Ishikawa (cell line): ENCODE data around the gene PLCB1.

Experiments
- CEBPB ChIP-seq: IDR thresholded peaks from 2 replicates; pipeline ENCODE4 v1.6.1; 2012
- CREB1 ChIP-seq: IDR thresholded peaks from 2 replicates; pipeline ENCODE4 v1.6.1; 2012; ENCODE audit warnings: low read depth
- FOXM1 ChIP-seq: IDR thresholded peaks from 2 replicates; pipeline ENCODE4 v1.6.1; 2012; ENCODE audit warnings: low read depth, borderline replicate concordance
- MAX ChIP-seq: IDR thresholded peaks from 2 replicates; pipeline ENCODE4 v1.6.1; 2012
- RAD21 ChIP-seq: IDR thresholded peaks from 2 replicates; pipeline ENCODE4 v1.6.1; 2012; ENCODE audit warnings: low read depth
- TAF1 ChIP-seq: IDR thresholded peaks from 2 replicates; pipeline ENCODE4 v1.6.1; 2012; ENCODE audit warnings: low read depth, mild to moderate bottlenecking
- TEAD4 ChIP-seq: IDR thresholded peaks from 2 replicates; pipeline ENCODE4 v1.6.1; 2012
- TF ChIP-seq, protein P1 (sequence below): IDR thresholded peaks from 2 replicates; pipeline ENCODE4 v1.6.1; 2012; ENCODE audit warnings: low read depth, mild to moderate bottlenecking

DNA sequence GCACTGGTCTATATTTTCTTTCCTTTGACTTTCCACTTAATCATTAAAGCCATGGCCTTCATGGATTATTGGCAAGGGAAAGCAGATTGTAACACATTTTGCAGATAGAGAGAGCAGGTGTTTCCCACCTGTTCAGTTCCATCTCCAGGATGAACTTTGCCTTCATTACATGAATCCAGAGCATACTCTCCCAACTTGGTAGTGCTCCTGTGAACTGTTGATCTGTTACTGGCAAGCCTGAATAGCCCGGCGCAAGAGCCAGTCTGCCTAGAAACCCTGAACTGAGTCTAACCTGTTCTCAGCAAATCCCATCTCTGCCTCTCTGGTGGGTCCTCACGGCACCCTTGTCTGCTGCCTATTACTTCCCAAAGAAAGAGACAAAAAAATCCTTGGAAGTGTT, 210.3 kb downstream of the PLCB1 start:
- no peak for TF ChIP-seq MAX
- TF ChIP-seq, protein P1, sequence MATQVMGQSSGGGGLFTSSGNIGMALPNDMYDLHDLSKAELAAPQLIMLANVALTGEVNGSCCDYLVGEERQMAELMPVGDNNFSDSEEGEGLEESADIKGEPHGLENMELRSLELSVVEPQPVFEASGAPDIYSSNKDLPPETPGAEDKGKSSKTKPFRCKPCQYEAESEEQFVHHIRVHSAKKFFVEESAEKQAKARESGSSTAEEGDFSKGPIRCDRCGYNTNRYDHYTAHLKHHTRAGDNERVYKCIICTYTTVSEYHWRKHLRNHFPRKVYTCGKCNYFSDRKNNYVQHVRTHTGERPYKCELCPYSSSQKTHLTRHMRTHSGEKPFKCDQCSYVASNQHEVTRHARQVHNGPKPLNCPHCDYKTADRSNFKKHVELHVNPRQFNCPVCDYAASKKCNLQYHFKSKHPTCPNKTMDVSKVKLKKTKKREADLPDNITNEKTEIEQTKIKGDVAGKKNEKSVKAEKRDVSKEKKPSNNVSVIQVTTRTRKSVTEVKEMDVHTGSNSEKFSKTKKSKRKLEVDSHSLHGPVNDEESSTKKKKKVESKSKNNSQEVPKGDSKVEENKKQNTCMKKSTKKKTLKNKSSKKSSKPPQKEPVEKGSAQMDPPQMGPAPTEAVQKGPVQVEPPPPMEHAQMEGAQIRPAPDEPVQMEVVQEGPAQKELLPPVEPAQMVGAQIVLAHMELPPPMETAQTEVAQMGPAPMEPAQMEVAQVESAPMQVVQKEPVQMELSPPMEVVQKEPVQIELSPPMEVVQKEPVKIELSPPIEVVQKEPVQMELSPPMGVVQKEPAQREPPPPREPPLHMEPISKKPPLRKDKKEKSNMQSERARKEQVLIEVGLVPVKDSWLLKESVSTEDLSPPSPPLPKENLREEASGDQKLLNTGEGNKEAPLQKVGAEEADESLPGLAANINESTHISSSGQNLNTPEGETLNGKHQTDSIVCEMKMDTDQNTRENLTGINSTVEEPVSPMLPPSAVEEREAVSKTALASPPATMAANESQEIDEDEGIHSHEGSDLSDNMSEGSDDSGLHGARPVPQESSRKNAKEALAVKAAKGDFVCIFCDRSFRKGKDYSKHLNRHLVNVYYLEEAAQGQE = no peak
- no peak for TF ChIP-seq CREB1
- TF ChIP-seq CEBPB = no peak
- TF ChIP-seq TAF1 = no peak
- no peak for TF ChIP-seq RAD21
- no peak for TF ChIP-seq TEAD4
- no peak for TF ChIP-seq FOXM1
